DMS 273 treated with DMSO at 0.1 percent for 48 hours (cell line): ENCODE data around the gene SNAP25.
A peak's percentile ranks its signal among the peaks of the same experiment; 100 is the strongest.

Source experiments
- DNase-seq: peaks from one replicate; lab custom pipeline; 2025; lab: John Stamatoyannopoulos, UW

The SNAP25 gene

GRCh38 chr20:10216146-10216791 is 2.4 kb upstream of the SNAP25 start:
- no peak for DNase-seq

- no peak for DNase-seq
Observed at GRCh38 chr20:10217721-10218410, 764 bp upstream of the SNAP25 start.

GRCh38 chr20:10219452-10219791 is 792 bp downstream of the SNAP25 start:
- peak; percentile 28 for DNase-seq

- DNase-seq = no peak
Observed at GRCh38 chr20:10219993-10220750, 1.5 kb downstream of the SNAP25 start.

GRCh38 chr20:10221021-10221420 is 2.4 kb downstream of the SNAP25 start:
- DNase-seq = no peak

- DNase-seq = peak; percentile 7
Observed at GRCh38 chr20:10225439-10226060, 6.9 kb downstream of the SNAP25 start.

GRCh38 chr20:10228330-10228729 is 9.7 kb downstream of the SNAP25 start:
- DNase-seq = no peak

- DNase-seq = no peak
Observed at GRCh38 chr20:10231290-10231689, 12.7 kb downstream of the SNAP25 start.

- DNase-seq = no peak
Observed at GRCh38 chr20:10236540-10237533, 18.2 kb downstream of the SNAP25 start.

GRCh38 chr20:10239954-10240353 is 21.3 kb downstream of the SNAP25 start:
- DNase-seq = no peak

GRCh38 chr20:10240655-10241054 is 22.0 kb downstream of the SNAP25 start:
- no peak for DNase-seq

GRCh38 chr20:10242166-10242565 is 23.5 kb downstream of the SNAP25 start:
- DNase-seq = no peak

- DNase-seq = no peak
Observed at GRCh38 chr20:10247440-10247839, 28.8 kb downstream of the SNAP25 start.

GRCh38 chr20:10249048-10249770 is 30.6 kb downstream of the SNAP25 start:
- no peak for DNase-seq

GRCh38 chr20:10249822-10250221 is 31.2 kb downstream of the SNAP25 start:
- no peak for DNase-seq

GRCh38 chr20:10250902-10251301 is 32.3 kb downstream of the SNAP25 start:
- no peak for DNase-seq

GRCh38 chr20:10253780-10254179 is 35.1 kb downstream of the SNAP25 start:
- peak; percentile 24 for DNase-seq

- no peak for DNase-seq
Observed at GRCh38 chr20:10255846-10256245, 37.2 kb downstream of the SNAP25 start.

- no peak for DNase-seq
Observed at GRCh38 chr20:10259166-10259565, 40.5 kb downstream of the SNAP25 start.

GRCh38 chr20:10260316-10260715 is 41.7 kb downstream of the SNAP25 start:
- no peak for DNase-seq

GRCh38 chr20:10261702-10262101 is 43.1 kb downstream of the SNAP25 start:
- no peak for DNase-seq
